GM19023 (cell line): ENCODE data around the gene CAMTA1.

ENCODE experiments used
- ATAC-seq: cut with Tn5 transposase; IDR thresholded peaks from one replicate; pipeline ENCODE4 v1.9.1; 2021; ENCODE audit warnings: mild to moderate bottlenecking, moderate library complexity; ENCODE audit not compliant: unreplicated experiment

The CAMTA1 gene

GRCh38 chr1:7174980-7175906 lies 390.0 kb downstream of the CAMTA1 start:
- ATAC-seq = no peak

- no peak for ATAC-seq
Measured at GRCh38 chr1:7177021-7177420, 391.8 kb downstream of the CAMTA1 start.

GRCh38 chr1:7177438-7178146 lies 392.3 kb downstream of the CAMTA1 start:
- ATAC-seq = no peak

GRCh38 chr1:7178336-7178735 lies 393.1 kb downstream of the CAMTA1 start:
- no peak for ATAC-seq

GRCh38 chr1:7178741-7179140 lies 393.5 kb downstream of the CAMTA1 start:
- ATAC-seq = no peak

GRCh38 chr1:7185721-7186120 lies 400.5 kb downstream of the CAMTA1 start:
- ATAC-seq = no peak

GRCh38 chr1:7186382-7187111 lies 401.3 kb downstream of the CAMTA1 start:
- ATAC-seq = no peak

GRCh38 chr1:7187112-7187493 lies 401.8 kb downstream of the CAMTA1 start:
- no peak for ATAC-seq

GRCh38 chr1:7190261-7190660 lies 405.0 kb downstream of the CAMTA1 start:
- no peak for ATAC-seq

GRCh38 chr1:7192453-7192852 lies 407.2 kb downstream of the CAMTA1 start:
- no peak for ATAC-seq

- ATAC-seq = no peak
Measured at GRCh38 chr1:7196036-7196911, 411.0 kb downstream of the CAMTA1 start.

GRCh38 chr1:7198664-7199063 lies 413.4 kb downstream of the CAMTA1 start:
- ATAC-seq = no peak

GRCh38 chr1:7199077-7199779 lies 414.0 kb downstream of the CAMTA1 start:
- ATAC-seq = no peak

GRCh38 chr1:7207875-7208646 lies 422.8 kb downstream of the CAMTA1 start:
- ATAC-seq = no peak

GRCh38 chr1:7208647-7209180 lies 423.5 kb downstream of the CAMTA1 start:
- ATAC-seq = no peak

- no peak for ATAC-seq
Measured at GRCh38 chr1:7209336-7209735, 424.1 kb downstream of the CAMTA1 start.

- ATAC-seq = no peak
Measured at GRCh38 chr1:7218210-7218832, 433.1 kb downstream of the CAMTA1 start.

- ATAC-seq = no peak
Measured at GRCh38 chr1:7219031-7219430, 433.8 kb downstream of the CAMTA1 start.
